Panc1 (cell line): ENCODE measurements around the gene KRI1. TPM values are rescaled to one million over a fixed set of nuclear protein-coding genes. Genes with fewer than 3 reads are reported as not detected.

Source experiments
- ATAC-seq: fragments of 200-7000 bp; cut with Tn5 transposase; 2 replicates; pipeline ENCODE4 v1.9.1; 2020; ENCODE audit warnings: mild to moderate bottlenecking, moderate library complexity
- BruUV-seq: library from RNA; stranded (reverse); fragments of 400-500 nt; replicated peaks from 2 replicates; lab custom pipeline; 2021; lab: Mats Ljungman, UMichigan
- CTCF ChIA-PET: fragments of 300-600 bp; sonication (Branson Sonifier 250); formaldehyde crosslinking; loops from one replicate; lab custom pipeline; 2022; ENCODE audit warnings: antibody characterized with exemption; lab: Charles Lee
- POLR2A ChIA-PET: fragments of 300-600 bp; sonication (Branson Sonifier 250); formaldehyde crosslinking; loops from one replicate; lab custom pipeline; 2022; ENCODE audit warnings: antibody characterized with exemption; lab: Charles Lee
- DNase-seq: peaks from one replicate; pipeline ENCODE4 v3.0.0-alpha.2; 2010; ENCODE audit warnings: low read depth, low spot score
- H3K27ac ChIP-seq: 2 replicates; pipeline ENCODE4 v1.5.1; 2011; ENCODE audit warnings: mild to moderate bottlenecking, low read length, inconsistent platforms
- H3K27me3 ChIP-seq: fragments of 200-500 bp; sonication (Bioruptor generic); 2 replicates; pipeline ENCODE4 v1.6.0; 2014; ENCODE audit warnings: low read length, inconsistent platforms; ENCODE audit not compliant: control insufficient read depth, insufficient read depth
- H3K36me3 ChIP-seq: fragments of 200-500 bp; sonication (Bioruptor generic); 2 replicates; pipeline ENCODE4 v1.5.1; 2014; ENCODE audit warnings: inconsistent platforms, mild to moderate bottlenecking, low read length, moderate library complexity; ENCODE audit not compliant: control insufficient read depth, insufficient read depth
- H3K4me1 ChIP-seq: 2 replicates; pipeline ENCODE4 v1.5.1; 2011; ENCODE audit warnings: inconsistent platforms, mild to moderate bottlenecking, low read length, moderate library complexity; ENCODE audit not compliant: control insufficient read depth, insufficient read depth
- H3K4me3 ChIP-seq, 2 experiments: 2 replicates each; pipeline ENCODE4 v1.5.1; 2011 to 2012; ENCODE audit warnings: low read depth in 2 of 2, low read length in 2 of 2, mild to moderate bottlenecking in 2 of 2, inconsistent platforms in 1 of 2, moderate library complexity in 1 of 2
- H3K9me3 ChIP-seq: fragments of 200-500 bp; sonication (Bioruptor generic); 2 replicates; pipeline ENCODE4 v1.5.1; 2014; ENCODE audit warnings: low read depth, mild to moderate bottlenecking, inconsistent platforms, low read length, moderate library complexity; ENCODE audit not compliant: control insufficient read depth, insufficient read depth
- POLR2AphosphoS5 ChIP-seq: IDR thresholded peaks from 2 replicates; pipeline ENCODE4 v1.6.1; 2012; ENCODE audit warnings: mild to moderate bottlenecking, low read depth, low read length, moderate library complexity
- REST ChIP-seq, 2 experiments: IDR thresholded peaks; 2 replicates each; pipeline ENCODE4 v1.6.1; 2011 to 2012; ENCODE audit warnings: low read depth in 2 of 2, control low read depth in 1 of 2, low read length in 1 of 2, mild to moderate bottlenecking in 1 of 2, moderate library complexity in 1 of 2; ENCODE audit not compliant: insufficient read depth in 1 of 2
- SIN3A ChIP-seq: IDR thresholded peaks from 2 replicates; pipeline ENCODE4 v1.6.1; 2012; ENCODE audit warnings: low read depth, mild to moderate bottlenecking, low read length, moderate library complexity, borderline replicate concordance; ENCODE audit not compliant: insufficient read depth
- TCF7L2 ChIP-seq: IDR thresholded peaks from 2 replicates; pipeline ENCODE4 v1.6.1; 2011; ENCODE audit warnings: mild to moderate bottlenecking, low read depth, low read length, inconsistent platforms
- in situ Hi-C: cut with HindIII; loops from 2 replicates; pipeline ENCODE4 v1.10.0; 2016; ENCODE audit warnings: low sequenced_read_pairs, low pct_unique_long_range_greater_than_20kb
- intact Hi-C: fragments of 100-400 bp; cut with micrococcal nuclease; formaldehyde crosslinking; loops from one replicate; pipeline ENCODE4 v1.10.0; 2022; ENCODE audit not compliant: unreplicated experiment
- total RNA-seq: library from RNA; stranded (reverse); gene quantifications from one replicate; pipeline ENCODE4 v1.2.1, GENCODE V29; 2021; ENCODE audit not compliant: unreplicated experiment
- TF ChIP-seq, protein P1 (sequence below): fragments of 450-650 bp; IDR thresholded peaks from 2 replicates; pipeline ENCODE4 v1.5.1; 2017; ENCODE audit warnings: mild to moderate bottlenecking

KRI1 gene
- total RNA-seq, 1 experiment from 2014 or later = 34.5 TPM

GRCh38 chr19:10508707-10509106, 57.1 kb downstream of the KRI1 start:
- no peak for ATAC-seq
- POLR2A ChIA-PET = no interaction called here
- in situ Hi-C loops = no loop called here
- Histone ChIP-seq H3K9me3 (no peaks in the 10 kb centered on the region), H3K4me1 (no peaks in the 10 kb centered on the region), H3K27ac (no peak overlapping the region), H3K27me3 (no peaks in the 10 kb centered on the region), H3K4me3 (no peak overlapping the region), H3K36me3 (no peaks in the 10 kb centered on the region)
- DNase-seq = no peak
- no TSS peak for BruUV-seq
- TF ChIP-seq POLR2AphosphoS5 (no peak), TCF7L2 (no peak), SIN3A (no peak), REST (IDR thresholded peaks at IDR 0.05; ENCODE audit: insufficient read depth in 1 of 2, low read depth in 2 of 2, low read length in 1 of 2) (no peak)
- TF ChIP-seq, protein P1, sequence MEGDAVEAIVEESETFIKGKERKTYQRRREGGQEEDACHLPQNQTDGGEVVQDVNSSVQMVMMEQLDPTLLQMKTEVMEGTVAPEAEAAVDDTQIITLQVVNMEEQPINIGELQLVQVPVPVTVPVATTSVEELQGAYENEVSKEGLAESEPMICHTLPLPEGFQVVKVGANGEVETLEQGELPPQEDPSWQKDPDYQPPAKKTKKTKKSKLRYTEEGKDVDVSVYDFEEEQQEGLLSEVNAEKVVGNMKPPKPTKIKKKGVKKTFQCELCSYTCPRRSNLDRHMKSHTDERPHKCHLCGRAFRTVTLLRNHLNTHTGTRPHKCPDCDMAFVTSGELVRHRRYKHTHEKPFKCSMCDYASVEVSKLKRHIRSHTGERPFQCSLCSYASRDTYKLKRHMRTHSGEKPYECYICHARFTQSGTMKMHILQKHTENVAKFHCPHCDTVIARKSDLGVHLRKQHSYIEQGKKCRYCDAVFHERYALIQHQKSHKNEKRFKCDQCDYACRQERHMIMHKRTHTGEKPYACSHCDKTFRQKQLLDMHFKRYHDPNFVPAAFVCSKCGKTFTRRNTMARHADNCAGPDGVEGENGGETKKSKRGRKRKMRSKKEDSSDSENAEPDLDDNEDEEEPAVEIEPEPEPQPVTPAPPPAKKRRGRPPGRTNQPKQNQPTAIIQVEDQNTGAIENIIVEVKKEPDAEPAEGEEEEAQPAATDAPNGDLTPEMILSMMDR = no peak
- intact Hi-C loops = no loop called here
- CTCF ChIA-PET = interaction anchor here (0.7 kb wide), 1 partner anchor 23 kb away, joined by 5 read pairs; no protein-coding TSS in a partner anchor

DNA sequence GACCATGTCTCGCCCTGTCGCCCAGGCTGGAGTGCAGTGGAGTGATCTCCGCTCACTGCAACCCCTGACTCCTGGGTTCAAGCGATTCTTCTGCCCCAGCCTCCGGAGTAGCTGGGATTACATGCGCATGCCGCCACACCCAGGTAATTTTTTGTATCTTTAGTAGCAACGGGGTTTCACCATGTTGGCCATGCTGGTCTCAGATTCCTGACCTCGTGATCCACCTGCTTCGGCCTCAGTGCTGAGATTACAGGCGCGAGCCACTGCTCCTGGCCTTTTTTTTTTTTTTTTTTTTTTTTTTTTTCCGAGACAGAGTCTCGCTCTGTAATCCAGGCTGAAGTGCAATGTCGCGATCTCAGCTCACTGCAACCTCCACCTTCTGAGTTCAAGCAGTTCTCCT, 57.8 kb downstream of the KRI1 start:
- intact Hi-C loops = no loop called here
- BruUV-seq = no TSS peak

More for the DNA sequence above, 57.8 kb downstream of the KRI1 start:
- ATAC-seq (no peak), DNase-seq (no peak)
- H3K4me1 ChIP-seq = no peaks in the 10 kb centered on the region; the same call in 1 of the 2 replicates
- H3K27me3 ChIP-seq = no peaks in the 10 kb centered on the region
- ChIA-PET CTCF (no interaction called here), POLR2A (no interaction called here)
- H3K4me3 ChIP-seq = no peak overlapping the region
- H3K9me3 ChIP-seq = no peaks in the 10 kb centered on the region
- no peaks in the 10 kb centered on the region for H3K36me3 ChIP-seq
- no peak overlapping the region for H3K27ac ChIP-seq
- TF ChIP-seq REST (IDR thresholded peaks at IDR 0.05; ENCODE audit: insufficient read depth in 1 of 2, low read depth in 2 of 2, low read length in 1 of 2) = no peak
- TF ChIP-seq, protein P1 = no peak
- TF ChIP-seq POLR2AphosphoS5 = no peak
- no peak for TF ChIP-seq SIN3A
- no peak for TF ChIP-seq TCF7L2
- in situ Hi-C loops = no loop called here
